SK-N-MC (cell line): Measurements from ENCODE around the gene DPH5.

ENCODE experiments used
- EZH2 ChIP-seq: fragments of 200-600 bp; sonication (generic); IDR thresholded peaks from one replicate; pipeline ENCODE4 v1.6.1; 2017; ENCODE audit warnings: antibody characterized with exemption
- FOXP2 ChIP-seq: optimal IDR thresholded peaks from 2 replicates; pipeline ENCODE3; 2011; ENCODE audit warnings: mild to moderate bottlenecking, moderate library complexity; ENCODE audit not compliant: insufficient read depth; ENCODE audit errors: extremely low read length, control extremely low read depth
- POLR2AphosphoS5 ChIP-seq: IDR thresholded peaks from 2 replicates; pipeline ENCODE4 v1.6.1; 2012; ENCODE audit warnings: mild to moderate bottlenecking, low read depth, low read length, borderline replicate concordance

DNA sequence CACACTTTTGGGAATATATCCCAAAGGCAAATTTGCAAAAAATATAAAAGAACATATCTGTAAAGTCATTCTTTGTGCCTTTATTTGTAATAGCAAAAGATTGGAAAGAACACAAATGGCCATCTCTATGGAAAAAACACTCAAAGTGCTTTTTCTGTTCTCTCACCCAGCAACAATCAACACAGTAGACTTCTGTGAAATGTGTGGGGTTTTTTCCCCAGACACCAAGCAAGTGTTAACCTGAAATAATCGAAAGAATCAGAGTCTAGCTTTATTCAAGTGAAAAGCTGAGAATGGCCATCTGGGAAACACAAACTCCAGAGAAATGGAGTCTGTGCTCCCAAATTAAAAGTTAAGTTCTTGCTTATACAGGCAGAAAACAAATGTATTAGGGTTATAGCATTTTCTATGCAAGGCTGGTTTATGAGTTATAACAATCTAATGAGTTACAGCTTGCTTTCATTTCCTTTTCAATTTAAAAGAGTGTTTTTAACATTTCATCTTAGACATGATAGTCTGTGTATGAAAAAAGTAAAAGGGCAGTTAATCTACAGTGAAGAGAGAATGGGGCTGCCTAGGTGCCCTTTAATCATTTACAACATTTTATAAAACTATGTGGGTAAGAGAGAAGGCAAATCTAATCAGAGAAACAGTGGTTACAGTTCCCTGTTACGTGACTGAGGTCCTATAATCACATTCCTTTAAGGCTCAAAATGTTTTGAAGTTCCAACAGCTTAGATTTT is 83.1 kb downstream of the DPH5 start:
- TF ChIP-seq POLR2AphosphoS5 (no peak; the same call in 1 of the 2 replicates), EZH2 (no peak), FOXP2 (no peak)
